Mucosa of descending colon (tissue), 3 donors: ENCODE measurements around the gene PPM1L. TPM values are rescaled to one million over a fixed set of nuclear protein-coding genes. Genes with fewer than 3 reads are reported as not detected.

Experiments used
- ATAC-seq: fragments of 200-7000 bp; cut with Tn5 transposase; one replicate; pipeline ENCODE4 v1.9.1; 2020; ENCODE audit warnings: mild to moderate bottlenecking, moderate library complexity
- DNase-seq, 3 donors: peaks; one replicate each; pipeline ENCODE4 v3.0.0-alpha.2; 2020
- H3K36me3 ChIP-seq: fragments of 200-600 bp; one replicate; pipeline ENCODE4 v1.8.0; 2021; ENCODE audit warnings: low read depth, mild to moderate bottlenecking
- H3K4me1 ChIP-seq: fragments of 200-600 bp; one replicate; pipeline ENCODE4 v1.8.0; 2021; ENCODE audit warnings: low read depth, mild to moderate bottlenecking
- H3K4me3 ChIP-seq: fragments of 200-600 bp; one replicate; pipeline ENCODE4 v1.8.0; 2021; ENCODE audit warnings: mild to moderate bottlenecking
- H3K9me3 ChIP-seq: fragments of 200-600 bp; one replicate; pipeline ENCODE4 v1.8.0; 2021; ENCODE audit warnings: mild to moderate bottlenecking
- intact Hi-C, 2 donors: fragments of 100-400 bp; cut with DNase I in 1 of 2; cut with micrococcal nuclease in 1 of 2; formaldehyde crosslinking; loops; one replicate each; pipeline versions ENCODE4 v1.11.0 to v1.11.1; 2022; cut with DNase I, micrococcal nuclease
- total RNA-seq, 3 donors: library from RNA; stranded (reverse); fragmentation: NEBNext Ultra II Directional in 2 of 3; extraction: Animal tissue kit (Norgen Biotek cat#: 25700) in 2 of 3; gene quantifications; one replicate each; pipeline versions ENCODE4 v1.2.1 to v1.2.4, GENCODE V29; 2021 to 2023
- TF ChIP-seq, protein P1 (sequence below): fragments of 200-600 bp; IDR thresholded peaks from one replicate; pipeline ENCODE4 v1.8.0; 2022; ENCODE audit warnings: antibody characterized with exemption, mild to moderate bottlenecking
- donor health status: DM: no; HTN: no; CAD: no; lungs with moderate emphysema.
- donor health status: DM: no; HTN: no; CAD: no.
- donor health status: DM: no; HTN: yes; CAD: no.

The PPM1L gene
- total RNA-seq, 3 donors from 2014 or later: 16.2 to 47.9 (median 21.6) TPM

GRCh38 chr3:161126495-161126894, 370.5 kb downstream of the PPM1L start:
- Histone ChIP-seq H3K9me3 (peaks cover 10% of the 10 kb centered on the region), H3K4me3 (no peak overlapping the region), H3K36me3 (no peaks in the 10 kb centered on the region), H3K4me1 (no peaks in the 10 kb centered on the region)
- no peak for ATAC-seq
- DNase-seq: no peak
- TF ChIP-seq, protein P1, sequence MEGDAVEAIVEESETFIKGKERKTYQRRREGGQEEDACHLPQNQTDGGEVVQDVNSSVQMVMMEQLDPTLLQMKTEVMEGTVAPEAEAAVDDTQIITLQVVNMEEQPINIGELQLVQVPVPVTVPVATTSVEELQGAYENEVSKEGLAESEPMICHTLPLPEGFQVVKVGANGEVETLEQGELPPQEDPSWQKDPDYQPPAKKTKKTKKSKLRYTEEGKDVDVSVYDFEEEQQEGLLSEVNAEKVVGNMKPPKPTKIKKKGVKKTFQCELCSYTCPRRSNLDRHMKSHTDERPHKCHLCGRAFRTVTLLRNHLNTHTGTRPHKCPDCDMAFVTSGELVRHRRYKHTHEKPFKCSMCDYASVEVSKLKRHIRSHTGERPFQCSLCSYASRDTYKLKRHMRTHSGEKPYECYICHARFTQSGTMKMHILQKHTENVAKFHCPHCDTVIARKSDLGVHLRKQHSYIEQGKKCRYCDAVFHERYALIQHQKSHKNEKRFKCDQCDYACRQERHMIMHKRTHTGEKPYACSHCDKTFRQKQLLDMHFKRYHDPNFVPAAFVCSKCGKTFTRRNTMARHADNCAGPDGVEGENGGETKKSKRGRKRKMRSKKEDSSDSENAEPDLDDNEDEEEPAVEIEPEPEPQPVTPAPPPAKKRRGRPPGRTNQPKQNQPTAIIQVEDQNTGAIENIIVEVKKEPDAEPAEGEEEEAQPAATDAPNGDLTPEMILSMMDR: no peak
- intact Hi-C loops: no loop called here

Other genes starting within 250 kb of the PPM1L start
- gene KPNA4, start 190.7 kb upstream of the PPM1L start, total RNA-seq: 10 to 100 TPM; 46.2 to 91.0 (median 48.1) TPM
- gene ARL14, start 79.1 kb upstream of the PPM1L start, total RNA-seq: 10 to 100 TPM; 11.6 to 40.4 (median 22.2) TPM